Measurements from ENCODE around the gene C1GALT1.

DNA sequence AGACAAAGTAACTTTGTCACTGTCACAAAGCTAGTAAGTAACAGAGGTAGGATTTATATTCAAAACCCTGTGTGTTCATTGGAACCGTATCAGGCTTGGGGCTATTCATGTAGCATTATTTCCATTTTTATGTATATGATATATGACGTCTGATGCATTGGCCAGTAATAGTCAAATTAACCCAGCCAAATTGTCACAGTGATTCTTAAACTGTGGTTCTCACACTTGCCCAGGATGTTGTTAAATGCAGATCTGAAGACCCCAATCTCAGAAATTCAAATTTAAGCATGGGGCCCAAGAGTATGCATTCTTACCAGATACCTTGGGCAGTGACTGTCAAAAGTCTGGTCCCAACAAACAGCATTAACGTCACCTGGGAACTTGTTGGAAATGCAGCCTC is 63.9 kb downstream of the C1GALT1 start:
- TF ChIP-seq CTCF (IDR thresholded peaks at IDR 0.05) (no peak), EZH2 (IDR thresholded peaks at IDR 0.05; ENCODE audit: borderline replicate concordance, insufficient read depth, low read depth, low read length, poor library complexity, severe bottlenecking) (no peak)
